GM18508 (cell line): Measurements from ENCODE around the gene KCNK10.

ENCODE experiments used
- ATAC-seq: cut with Tn5 transposase; IDR thresholded peaks from one replicate; pipeline ENCODE4 v1.9.1; 2021; ENCODE audit warnings: moderate number of reproducible peaks; ENCODE audit not compliant: insufficient read depth, unreplicated experiment

KCNK10 gene

GRCh38 chr14:88194531-88194930 is 128.5 kb downstream of the KCNK10 start:
- ATAC-seq: no peak

GRCh38 chr14:88191605-88192004 is 131.5 kb downstream of the KCNK10 start:
- ATAC-seq: no peak

- peak; percentile 48 for ATAC-seq
Measured at GRCh38 chr14:88189417-88190191, 133.5 kb downstream of the KCNK10 start.

- peak; percentile 42 for ATAC-seq
Measured at GRCh38 chr14:88188745-88189416, 134.2 kb downstream of the KCNK10 start.

- ATAC-seq: no peak
Measured at GRCh38 chr14:88185843-88186242, 137.2 kb downstream of the KCNK10 start.

GRCh38 chr14:88184956-88185355 is 138.1 kb downstream of the KCNK10 start:
- no peak for ATAC-seq

- no peak for ATAC-seq
Measured at GRCh38 chr14:88181072-88181471, 142.0 kb downstream of the KCNK10 start.

GRCh38 chr14:88179716-88180115 is 143.4 kb downstream of the KCNK10 start:
- no peak for ATAC-seq

GRCh38 chr14:88170333-88170732 is 152.7 kb downstream of the KCNK10 start:
- no peak for ATAC-seq

- ATAC-seq: no peak
Measured at GRCh38 chr14:88168498-88169165, 154.4 kb downstream of the KCNK10 start.

- ATAC-seq: no peak
Measured at GRCh38 chr14:88168025-88168424, 155.0 kb downstream of the KCNK10 start.

GRCh38 chr14:88166616-88167015 is 156.5 kb downstream of the KCNK10 start:
- ATAC-seq: no peak

- no peak for ATAC-seq
Measured at GRCh38 chr14:88164906-88165534, 158.0 kb downstream of the KCNK10 start.

- ATAC-seq: no peak
Measured at GRCh38 chr14:88163731-88164255, 159.3 kb downstream of the KCNK10 start.

GRCh38 chr14:88156127-88156526 is 166.9 kb downstream of the KCNK10 start:
- ATAC-seq: no peak

GRCh38 chr14:88154926-88155325 is 168.1 kb downstream of the KCNK10 start:
- ATAC-seq: no peak

- ATAC-seq: no peak
Measured at GRCh38 chr14:88154321-88154720, 168.7 kb downstream of the KCNK10 start.

- ATAC-seq: no peak
Measured at GRCh38 chr14:88146881-88147649, 176.0 kb downstream of the KCNK10 start.

- no peak for ATAC-seq
Measured at GRCh38 chr14:88143810-88144209, 179.3 kb downstream of the KCNK10 start.

GRCh38 chr14:88142997-88143396 is 180.1 kb downstream of the KCNK10 start:
- no peak for ATAC-seq
